Choroid plexus epithelial cell (primary cell): Measurements from ENCODE around the gene FAM78B.

Experiments used
- DNase-seq: peaks from one replicate; pipeline ENCODE4 v3.0.0-alpha.2; 2010; ENCODE audit warnings: low read depth
- H3K4me3 ChIP-seq: 2 replicates; pipeline ENCODE4 v1.5.1; 2011; ENCODE audit warnings: low read depth, mild to moderate bottlenecking, control low read depth, low read length, moderate library complexity
- CTCF ChIP-seq: conservative IDR thresholded peaks from 2 replicates; pipeline ENCODE4 v1.5.1; 2011; ENCODE audit warnings: low read depth, mild to moderate bottlenecking, control low read depth, inconsistent platforms, low read length, moderate library complexity

Gene FAM78B

GRCh38 chr1:166026143-166026542 is 140.7 kb downstream of the FAM78B start:
- no peak for DNase-seq
- H3K4me3 ChIP-seq, result no peak overlapping the region
- TF ChIP-seq CTCF, result no peak

GRCh38 chr1:166020210-166020609 is 146.6 kb downstream of the FAM78B start:
- no peak for TF ChIP-seq CTCF
- no peak for DNase-seq
- no peak overlapping the region for H3K4me3 ChIP-seq
